K562 (cell line): ENCODE measurements around the gene FTSJ1. TPM values are rescaled to one million over a fixed set of nuclear protein-coding genes. Genes with fewer than 3 reads are reported as not detected.

Source experiments
- FOXM1 ChIP-seq, 2 experiments: fragments of 450-650 bp in 1 of 2; sonication (generic) in 1 of 2; formaldehyde crosslinking in 1 of 2; IDR thresholded peaks; 2 replicates each; pipeline versions ENCODE4 v1.6.1 to v1.9.0; 2017 to 2022; ENCODE audit warnings: low read depth in 2 of 2, mild to moderate bottlenecking in 2 of 2, missing genetic modification reagents in 1 of 2, moderate library complexity in 1 of 2
- PHF21A ChIP-seq: fragments of 450-650 bp; IDR thresholded peaks from 2 replicates; pipeline ENCODE4 v1.6.1; 2017; ENCODE audit warnings: low read depth, borderline replicate concordance
- PML ChIP-seq: IDR thresholded peaks from 2 replicates; pipeline ENCODE4 v1.6.1; 2012; ENCODE audit warnings: low read length, inconsistent platforms
- SMARCC2 ChIP-seq: fragments of 450-650 bp; IDR thresholded peaks from 2 replicates; pipeline ENCODE4 v1.6.1; 2017; ENCODE audit warnings: antibody characterized with exemption, moderate library complexity, mild to moderate bottlenecking, low read depth
- SUPT5H ChIP-seq: fragments of 450-650 bp; IDR thresholded peaks from 2 replicates; pipeline ENCODE4 v1.6.1; 2016
- TRIM24 ChIP-seq, 2 experiments: fragments of 450-650 bp; IDR thresholded peaks; 2 replicates each; pipeline ENCODE4 v1.6.1; 2016
- ZEB2 ChIP-seq: fragments of 450-650 bp; IDR thresholded peaks from 2 replicates; pipeline ENCODE4 v1.6.1; 2016
- ZNF324 ChIP-seq: fragments of 250-450 bp; sonication (Bioruptor Pico); IDR thresholded peaks from 2 replicates; pipeline ENCODE4 v1.4.0; 2020; ENCODE audit warnings: mild to moderate bottlenecking
- ZSCAN32 ChIP-seq: fragments of 450-650 bp; formaldehyde crosslinking; IDR thresholded peaks from 2 replicates; pipeline ENCODE4 v1.4.0; 2020; ENCODE audit warnings: mild to moderate bottlenecking, moderate library complexity
- polyA plus RNA-seq, 8 experiments: library from polyadenylated mRNA; depleted of rRNA in 4 of 8; stranded (reverse) in 5 of 8; unstranded in 3 of 8; fragments of >200 nt; fragmentation: Nextera tagmentation in 2 of 8; fragmentation: Illumina TruSeq in 1 of 8; extraction: Ambion mirVana in 2 of 8; extraction: Trizol in 1 of 8; gene quantifications; 2 replicates each; pipeline versions ENCODE4 v1.2.1 to v1.2.3, GENCODE V29; 2011 to 2014; ENCODE audit warnings: inconsistent platforms in 1 of 8, missing spikeins in 1 of 8
- total RNA-seq, 7 experiments: library from RNA; depleted of rRNA in 6 of 7; stranded (reverse); fragments of >200 nt in 6 of 7; fragmentation: Illumina TruSeq in 2 of 7; extraction: Trizol in 2 of 7; gene quantifications; 2 replicates each; pipeline versions ENCODE4 v1.2.1 to v1.2.3, GENCODE V29; 2011 to 2021; ENCODE audit warnings: low replicate concordance in 1 of 7
- TF ChIP-seq, protein P1 (sequence below): fragments of 150-350 bp; conservative IDR thresholded peaks from 2 replicates; pipeline ENCODE4 v1.6.1; 2014; ENCODE audit warnings: low read length
- TF ChIP-seq, protein P2 (sequence below): fragments of 450-650 bp; IDR thresholded peaks from 2 replicates; pipeline ENCODE4 v1.6.1; 2018; ENCODE audit not compliant: partially characterized antibody
- TF ChIP-seq, protein P3 (sequence below), 2 experiments: fragments of 450-650 bp; formaldehyde crosslinking in 1 of 2; IDR thresholded peaks; 2 replicates each; pipeline versions ENCODE4 v1.4.0 to v1.6.1; 2014 to 2020; ENCODE audit warnings: mild to moderate bottlenecking in 2 of 2, borderline replicate concordance in 1 of 2, low read depth in 1 of 2

FTSJ1 gene
- total and polyA plus RNA-seq, 9 of the 15 experiments (the other 6 are each of a cell fraction or from before 2014, with no cell fraction given) = 12.2 to 95.6 (median 71.6) TPM

DNA sequence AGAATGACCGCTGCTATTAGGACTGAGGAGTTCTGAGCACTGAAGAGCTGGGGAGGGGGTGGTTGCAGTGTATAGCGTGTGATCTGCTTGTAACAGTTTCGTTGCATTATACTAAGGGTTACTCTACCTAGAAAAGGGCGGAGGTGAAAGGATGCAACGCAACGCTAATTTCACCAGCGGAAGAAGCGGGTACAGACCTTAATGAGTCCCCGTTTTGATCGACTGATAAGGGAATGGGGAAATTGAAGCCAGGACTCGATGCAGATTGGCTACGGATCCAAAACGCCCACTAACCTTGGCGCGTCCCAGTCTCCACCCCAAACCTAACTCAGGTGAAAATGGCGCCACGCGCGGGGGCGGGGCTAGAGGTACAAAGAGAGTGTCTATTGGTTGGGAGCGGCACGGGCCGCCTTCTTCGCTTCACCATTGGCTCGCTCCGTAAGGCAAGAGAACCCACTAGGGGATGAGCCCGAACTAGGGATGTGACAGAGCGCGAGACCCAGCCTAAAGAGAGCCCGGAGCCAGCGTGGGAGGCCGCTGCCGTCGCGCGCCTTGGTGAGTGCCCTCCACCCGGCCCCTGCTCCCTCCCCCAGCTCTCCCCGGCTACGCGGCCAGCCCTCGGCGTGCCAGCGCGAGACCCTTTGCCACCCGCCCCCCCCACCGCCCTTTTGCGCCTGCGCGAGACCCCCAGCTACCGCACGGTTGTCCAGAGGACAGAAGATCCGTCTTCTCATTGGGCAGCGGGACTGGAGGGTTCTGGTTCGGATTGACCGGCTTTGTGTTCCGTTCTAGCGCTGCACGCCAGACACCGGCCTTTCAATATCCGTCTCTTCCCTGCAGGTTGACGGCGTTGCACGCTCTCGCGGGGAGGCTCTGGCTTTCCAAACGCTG is 45.6 kb downstream of the FTSJ1 start, which contains the start of gene EBP (continued):
- TF ChIP-seq, protein P1, sequence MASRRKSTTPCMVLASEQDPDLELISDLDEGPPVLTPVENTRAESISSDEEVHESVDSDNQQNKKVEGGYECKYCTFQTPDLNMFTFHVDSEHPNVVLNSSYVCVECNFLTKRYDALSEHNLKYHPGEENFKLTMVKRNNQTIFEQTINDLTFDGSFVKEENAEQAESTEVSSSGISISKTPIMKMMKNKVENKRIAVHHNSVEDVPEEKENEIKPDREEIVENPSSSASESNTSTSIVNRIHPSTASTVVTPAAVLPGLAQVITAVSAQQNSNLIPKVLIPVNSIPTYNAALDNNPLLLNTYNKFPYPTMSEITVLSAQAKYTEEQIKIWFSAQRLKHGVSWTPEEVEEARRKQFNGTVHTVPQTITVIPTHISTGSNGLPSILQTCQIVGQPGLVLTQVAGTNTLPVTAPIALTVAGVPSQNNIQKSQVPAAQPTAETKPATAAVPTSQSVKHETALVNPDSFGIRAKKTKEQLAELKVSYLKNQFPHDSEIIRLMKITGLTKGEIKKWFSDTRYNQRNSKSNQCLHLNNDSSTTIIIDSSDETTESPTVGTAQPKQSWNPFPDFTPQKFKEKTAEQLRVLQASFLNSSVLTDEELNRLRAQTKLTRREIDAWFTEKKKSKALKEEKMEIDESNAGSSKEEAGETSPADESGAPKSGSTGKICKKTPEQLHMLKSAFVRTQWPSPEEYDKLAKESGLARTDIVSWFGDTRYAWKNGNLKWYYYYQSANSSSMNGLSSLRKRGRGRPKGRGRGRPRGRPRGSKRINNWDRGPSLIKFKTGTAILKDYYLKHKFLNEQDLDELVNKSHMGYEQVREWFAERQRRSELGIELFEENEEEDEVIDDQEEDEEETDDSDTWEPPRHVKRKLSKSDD = no peak
- TF ChIP-seq SUPT5H (peak; percentile 71), FOXM1 (IDR thresholded peaks at IDR 0.05; ENCODE audit: low read depth) (0 out of 2 replicates have a peak, but pooled peaks have one; percentile 23), FOXM1 (CRISPR knock-in tag; IDR thresholded peaks at IDR 0.05; ENCODE audit: low read depth) (no peak), TRIM24 (IDR thresholded peaks at IDR 0.05) (peak in 1 of 2 experiments; percentile 41; a peak in 1 of 4 replicates), PHF21A (no peak), SMARCC2 (peak; percentile 44; the same call in 1 of the 2 replicates), ZSCAN32 (CRISPR knock-in tag) (no peak), ZNF324 (CRISPR knock-in tag) (no peak), PML (peak; percentile 34; the same call in 1 of the 2 replicates), ZEB2 (peak; percentile 84)
- TF ChIP-seq, protein P2, sequence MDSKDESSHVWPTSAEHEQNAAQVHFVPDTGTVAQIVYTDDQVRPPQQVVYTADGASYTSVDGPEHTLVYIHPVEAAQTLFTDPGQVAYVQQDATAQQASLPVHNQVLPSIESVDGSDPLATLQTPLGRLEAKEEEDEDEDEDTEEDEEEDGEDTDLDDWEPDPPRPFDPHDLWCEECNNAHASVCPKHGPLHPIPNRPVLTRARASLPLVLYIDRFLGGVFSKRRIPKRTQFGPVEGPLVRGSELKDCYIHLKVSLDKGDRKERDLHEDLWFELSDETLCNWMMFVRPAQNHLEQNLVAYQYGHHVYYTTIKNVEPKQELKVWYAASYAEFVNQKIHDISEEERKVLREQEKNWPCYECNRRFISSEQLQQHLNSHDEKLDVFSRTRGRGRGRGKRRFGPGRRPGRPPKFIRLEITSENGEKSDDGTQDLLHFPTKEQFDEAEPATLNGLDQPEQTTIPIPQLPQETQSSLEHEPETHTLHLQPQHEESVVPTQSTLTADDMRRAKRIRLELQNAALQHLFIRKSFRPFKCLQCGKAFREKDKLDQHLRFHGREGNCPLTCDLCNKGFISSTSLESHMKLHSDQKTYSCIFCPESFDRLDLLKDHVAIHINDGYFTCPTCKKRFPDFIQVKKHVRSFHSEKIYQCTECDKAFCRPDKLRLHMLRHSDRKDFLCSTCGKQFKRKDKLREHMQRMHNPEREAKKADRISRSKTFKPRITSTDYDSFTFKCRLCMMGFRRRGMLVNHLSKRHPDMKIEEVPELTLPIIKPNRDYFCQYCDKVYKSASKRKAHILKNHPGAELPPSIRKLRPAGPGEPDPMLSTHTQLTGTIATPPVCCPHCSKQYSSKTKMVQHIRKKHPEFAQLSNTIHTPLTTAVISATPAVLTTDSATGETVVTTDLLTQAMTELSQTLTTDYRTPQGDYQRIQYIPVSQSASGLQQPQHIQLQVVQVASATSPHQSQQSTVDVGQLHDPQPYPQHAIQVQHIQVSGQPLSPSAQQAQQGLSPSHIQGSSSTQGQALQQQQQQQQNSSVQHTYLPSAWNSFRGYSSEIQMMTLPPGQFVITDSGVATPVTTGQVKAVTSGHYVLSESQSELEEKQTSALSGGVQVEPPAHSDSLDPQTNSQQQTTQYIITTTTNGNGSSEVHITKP = no peak
- TF ChIP-seq, protein P3, sequence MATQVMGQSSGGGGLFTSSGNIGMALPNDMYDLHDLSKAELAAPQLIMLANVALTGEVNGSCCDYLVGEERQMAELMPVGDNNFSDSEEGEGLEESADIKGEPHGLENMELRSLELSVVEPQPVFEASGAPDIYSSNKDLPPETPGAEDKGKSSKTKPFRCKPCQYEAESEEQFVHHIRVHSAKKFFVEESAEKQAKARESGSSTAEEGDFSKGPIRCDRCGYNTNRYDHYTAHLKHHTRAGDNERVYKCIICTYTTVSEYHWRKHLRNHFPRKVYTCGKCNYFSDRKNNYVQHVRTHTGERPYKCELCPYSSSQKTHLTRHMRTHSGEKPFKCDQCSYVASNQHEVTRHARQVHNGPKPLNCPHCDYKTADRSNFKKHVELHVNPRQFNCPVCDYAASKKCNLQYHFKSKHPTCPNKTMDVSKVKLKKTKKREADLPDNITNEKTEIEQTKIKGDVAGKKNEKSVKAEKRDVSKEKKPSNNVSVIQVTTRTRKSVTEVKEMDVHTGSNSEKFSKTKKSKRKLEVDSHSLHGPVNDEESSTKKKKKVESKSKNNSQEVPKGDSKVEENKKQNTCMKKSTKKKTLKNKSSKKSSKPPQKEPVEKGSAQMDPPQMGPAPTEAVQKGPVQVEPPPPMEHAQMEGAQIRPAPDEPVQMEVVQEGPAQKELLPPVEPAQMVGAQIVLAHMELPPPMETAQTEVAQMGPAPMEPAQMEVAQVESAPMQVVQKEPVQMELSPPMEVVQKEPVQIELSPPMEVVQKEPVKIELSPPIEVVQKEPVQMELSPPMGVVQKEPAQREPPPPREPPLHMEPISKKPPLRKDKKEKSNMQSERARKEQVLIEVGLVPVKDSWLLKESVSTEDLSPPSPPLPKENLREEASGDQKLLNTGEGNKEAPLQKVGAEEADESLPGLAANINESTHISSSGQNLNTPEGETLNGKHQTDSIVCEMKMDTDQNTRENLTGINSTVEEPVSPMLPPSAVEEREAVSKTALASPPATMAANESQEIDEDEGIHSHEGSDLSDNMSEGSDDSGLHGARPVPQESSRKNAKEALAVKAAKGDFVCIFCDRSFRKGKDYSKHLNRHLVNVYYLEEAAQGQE (IDR thresholded peaks at IDR 0.05; ENCODE audit: borderline replicate concordance) = peak; percentile 20; the same call in 1 of the 2 replicates
- TF ChIP-seq, protein P3 (CRISPR knock-in tag; IDR thresholded peaks at IDR 0.05; ENCODE audit: low read depth) = no peak
